H1 (cell line): ENCODE results near the gene MYD88. TPM values are rescaled to one million over a fixed set of nuclear protein-coding genes. Genes with fewer than 3 reads are reported as not detected.

Experiments used
- CBX5 ChIP-seq: fragments of 300-800, 300-1000 bp; sonication (generic); IDR thresholded peaks from 2 replicates; pipeline ENCODE4 v1.7.1; 2016; ENCODE audit warnings: antibody characterized with exemption, low read length, low read depth
- CEBPB ChIP-seq: IDR thresholded peaks from 2 replicates; pipeline ENCODE4 v1.6.1; 2012; ENCODE audit warnings: low read depth, low read length
- E2F6 ChIP-seq: IDR thresholded peaks from 2 replicates; pipeline ENCODE4 v1.6.1; 2012; ENCODE audit warnings: inconsistent platforms
- KDM1A ChIP-seq: fragments of 200-600, 300-600 bp; sonication (generic); IDR thresholded peaks from 2 replicates; pipeline ENCODE4 v1.7.1; 2016; ENCODE audit warnings: mild to moderate bottlenecking, low read length, borderline replicate concordance
- NANOG ChIP-seq: IDR thresholded peaks from 2 replicates; pipeline ENCODE4 v1.6.1; 2011; ENCODE audit warnings: low read length, low read depth, mild to moderate bottlenecking, inconsistent platforms; ENCODE audit not compliant: insufficient read depth, poor library complexity, severe bottlenecking
- SP1 ChIP-seq: IDR thresholded peaks from 2 replicates; pipeline ENCODE4 v1.6.1; 2011; ENCODE audit warnings: low read depth, low read length
- polyA plus RNA-seq, 7 experiments: library from polyadenylated mRNA; depleted of rRNA in 3 of 7; stranded (reverse) in 5 of 7; unstranded in 2 of 7; fragments of >200 nt in 5 of 7; fragments of 200-250 nt in 2 of 7; gene quantifications; 1 replicate in 5 of 7; 2 replicates in 1 of 7; 4 replicates in 1 of 7; pipeline versions ENCODE4 v1.2.1 to v1.2.3, GENCODE V29; 2011 to 2013; ENCODE audit warnings: missing spikeins in 2 of 7, mixed read lengths in 2 of 7
- total RNA-seq: library from RNA; stranded (reverse); fragmentation: NEBNext Ultra II Directional; extraction: Animal tissue kit (Norgen Biotek cat#: 25700); gene quantifications from 2 replicates; pipeline ENCODE4 v1.2.1, GENCODE V29; 2021
- TF ChIP-seq, protein P1 (sequence below): fragments of 300-600 bp; sonication (generic); IDR thresholded peaks from 2 replicates; pipeline ENCODE4 v1.7.1; 2012; ENCODE audit warnings: low read length, moderate library complexity, mild to moderate bottlenecking, inconsistent platforms; ENCODE audit not compliant: insufficient replicate concordance

The MYD88 gene
- total and polyA plus RNA-seq, 2 of the 8 experiments (the other 6 are each of a cell fraction or from before 2014, with no cell fraction given), result 22.1 to 22.5 TPM

DNA sequence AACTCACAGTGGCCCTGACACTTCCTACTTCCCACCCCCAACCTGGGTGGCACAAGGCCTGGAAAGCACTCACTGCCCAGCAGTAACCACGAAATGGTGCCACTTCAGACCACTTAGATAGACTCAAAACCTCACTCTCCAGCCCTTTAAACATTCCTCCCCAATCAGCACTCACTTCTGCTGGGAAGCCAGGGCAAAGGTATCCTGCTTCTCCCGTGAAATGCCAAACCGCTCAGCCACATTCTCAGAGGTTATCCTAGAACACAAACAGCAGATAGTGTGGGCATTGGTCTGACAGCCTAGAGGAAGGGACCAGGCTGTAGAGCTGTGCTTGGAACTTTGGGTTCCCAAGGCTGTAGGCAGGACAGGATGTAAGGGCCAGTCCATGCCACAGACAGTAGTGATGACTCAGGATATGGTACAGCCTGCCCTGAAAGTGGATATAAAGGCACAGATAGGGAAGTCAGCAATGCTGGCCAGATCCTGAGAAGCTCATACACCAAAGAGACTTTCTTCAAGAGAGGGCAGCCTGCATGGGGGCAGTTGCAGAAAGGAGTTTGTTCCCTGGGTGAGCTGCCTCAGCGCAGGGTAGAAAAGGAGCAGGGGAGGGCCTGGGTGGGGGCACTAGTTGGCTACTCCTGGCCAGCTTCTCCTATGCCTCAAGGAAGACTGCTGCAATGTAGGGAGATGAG, 10.7 kb upstream of the MYD88 start (continued):
- TF ChIP-seq, protein P1, sequence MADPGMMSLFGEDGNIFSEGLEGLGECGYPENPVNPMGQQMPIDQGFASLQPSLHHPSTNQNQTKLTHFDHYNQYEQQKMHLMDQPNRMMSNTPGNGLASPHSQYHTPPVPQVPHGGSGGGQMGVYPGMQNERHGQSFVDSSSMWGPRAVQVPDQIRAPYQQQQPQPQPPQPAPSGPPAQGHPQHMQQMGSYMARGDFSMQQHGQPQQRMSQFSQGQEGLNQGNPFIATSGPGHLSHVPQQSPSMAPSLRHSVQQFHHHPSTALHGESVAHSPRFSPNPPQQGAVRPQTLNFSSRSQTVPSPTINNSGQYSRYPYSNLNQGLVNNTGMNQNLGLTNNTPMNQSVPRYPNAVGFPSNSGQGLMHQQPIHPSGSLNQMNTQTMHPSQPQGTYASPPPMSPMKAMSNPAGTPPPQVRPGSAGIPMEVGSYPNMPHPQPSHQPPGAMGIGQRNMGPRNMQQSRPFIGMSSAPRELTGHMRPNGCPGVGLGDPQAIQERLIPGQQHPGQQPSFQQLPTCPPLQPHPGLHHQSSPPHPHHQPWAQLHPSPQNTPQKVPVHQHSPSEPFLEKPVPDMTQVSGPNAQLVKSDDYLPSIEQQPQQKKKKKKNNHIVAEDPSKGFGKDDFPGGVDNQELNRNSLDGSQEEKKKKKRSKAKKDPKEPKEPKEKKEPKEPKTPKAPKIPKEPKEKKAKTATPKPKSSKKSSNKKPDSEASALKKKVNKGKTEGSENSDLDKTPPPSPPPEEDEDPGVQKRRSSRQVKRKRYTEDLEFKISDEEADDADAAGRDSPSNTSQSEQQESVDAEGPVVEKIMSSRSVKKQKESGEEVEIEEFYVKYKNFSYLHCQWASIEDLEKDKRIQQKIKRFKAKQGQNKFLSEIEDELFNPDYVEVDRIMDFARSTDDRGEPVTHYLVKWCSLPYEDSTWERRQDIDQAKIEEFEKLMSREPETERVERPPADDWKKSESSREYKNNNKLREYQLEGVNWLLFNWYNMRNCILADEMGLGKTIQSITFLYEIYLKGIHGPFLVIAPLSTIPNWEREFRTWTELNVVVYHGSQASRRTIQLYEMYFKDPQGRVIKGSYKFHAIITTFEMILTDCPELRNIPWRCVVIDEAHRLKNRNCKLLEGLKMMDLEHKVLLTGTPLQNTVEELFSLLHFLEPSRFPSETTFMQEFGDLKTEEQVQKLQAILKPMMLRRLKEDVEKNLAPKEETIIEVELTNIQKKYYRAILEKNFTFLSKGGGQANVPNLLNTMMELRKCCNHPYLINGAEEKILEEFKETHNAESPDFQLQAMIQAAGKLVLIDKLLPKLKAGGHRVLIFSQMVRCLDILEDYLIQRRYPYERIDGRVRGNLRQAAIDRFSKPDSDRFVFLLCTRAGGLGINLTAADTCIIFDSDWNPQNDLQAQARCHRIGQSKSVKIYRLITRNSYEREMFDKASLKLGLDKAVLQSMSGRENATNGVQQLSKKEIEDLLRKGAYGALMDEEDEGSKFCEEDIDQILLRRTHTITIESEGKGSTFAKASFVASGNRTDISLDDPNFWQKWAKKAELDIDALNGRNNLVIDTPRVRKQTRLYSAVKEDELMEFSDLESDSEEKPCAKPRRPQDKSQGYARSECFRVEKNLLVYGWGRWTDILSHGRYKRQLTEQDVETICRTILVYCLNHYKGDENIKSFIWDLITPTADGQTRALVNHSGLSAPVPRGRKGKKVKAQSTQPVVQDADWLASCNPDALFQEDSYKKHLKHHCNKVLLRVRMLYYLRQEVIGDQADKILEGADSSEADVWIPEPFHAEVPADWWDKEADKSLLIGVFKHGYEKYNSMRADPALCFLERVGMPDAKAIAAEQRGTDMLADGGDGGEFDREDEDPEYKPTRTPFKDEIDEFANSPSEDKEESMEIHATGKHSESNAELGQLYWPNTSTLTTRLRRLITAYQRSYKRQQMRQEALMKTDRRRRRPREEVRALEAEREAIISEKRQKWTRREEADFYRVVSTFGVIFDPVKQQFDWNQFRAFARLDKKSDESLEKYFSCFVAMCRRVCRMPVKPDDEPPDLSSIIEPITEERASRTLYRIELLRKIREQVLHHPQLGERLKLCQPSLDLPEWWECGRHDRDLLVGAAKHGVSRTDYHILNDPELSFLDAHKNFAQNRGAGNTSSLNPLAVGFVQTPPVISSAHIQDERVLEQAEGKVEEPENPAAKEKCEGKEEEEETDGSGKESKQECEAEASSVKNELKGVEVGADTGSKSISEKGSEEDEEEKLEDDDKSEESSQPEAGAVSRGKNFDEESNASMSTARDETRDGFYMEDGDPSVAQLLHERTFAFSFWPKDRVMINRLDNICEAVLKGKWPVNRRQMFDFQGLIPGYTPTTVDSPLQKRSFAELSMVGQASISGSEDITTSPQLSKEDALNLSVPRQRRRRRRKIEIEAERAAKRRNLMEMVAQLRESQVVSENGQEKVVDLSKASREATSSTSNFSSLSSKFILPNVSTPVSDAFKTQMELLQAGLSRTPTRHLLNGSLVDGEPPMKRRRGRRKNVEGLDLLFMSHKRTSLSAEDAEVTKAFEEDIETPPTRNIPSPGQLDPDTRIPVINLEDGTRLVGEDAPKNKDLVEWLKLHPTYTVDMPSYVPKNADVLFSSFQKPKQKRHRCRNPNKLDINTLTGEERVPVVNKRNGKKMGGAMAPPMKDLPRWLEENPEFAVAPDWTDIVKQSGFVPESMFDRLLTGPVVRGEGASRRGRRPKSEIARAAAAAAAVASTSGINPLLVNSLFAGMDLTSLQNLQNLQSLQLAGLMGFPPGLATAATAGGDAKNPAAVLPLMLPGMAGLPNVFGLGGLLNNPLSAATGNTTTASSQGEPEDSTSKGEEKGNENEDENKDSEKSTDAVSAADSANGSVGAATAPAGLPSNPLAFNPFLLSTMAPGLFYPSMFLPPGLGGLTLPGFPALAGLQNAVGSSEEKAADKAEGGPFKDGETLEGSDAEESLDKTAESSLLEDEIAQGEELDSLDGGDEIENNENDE, result no peak
- TF ChIP-seq KDM1A, result no peak
- TF ChIP-seq SP1, result no peak
- TF ChIP-seq CBX5, result no peak
- no peak for TF ChIP-seq CEBPB
- TF ChIP-seq NANOG, result no peak
- no peak for TF ChIP-seq E2F6
